Activated CD4-positive, alpha-beta T cell treated with anti-CD3 and anti-CD28 coated beads, Interleukin-2, Interleukin-4, amounts not matched to agents 100 ng/mL and 50 ng/mL, durations not matched to agents 16 hours and 8 hours (primary cell): ENCODE data around the gene NUDT14.

ENCODE experiments used
- DNase-seq: peaks from one replicate; pipeline ENCODE4 v3.0.0-alpha.2; 2020; ENCODE audit warnings: low spot score

NUDT14 gene

DNA sequence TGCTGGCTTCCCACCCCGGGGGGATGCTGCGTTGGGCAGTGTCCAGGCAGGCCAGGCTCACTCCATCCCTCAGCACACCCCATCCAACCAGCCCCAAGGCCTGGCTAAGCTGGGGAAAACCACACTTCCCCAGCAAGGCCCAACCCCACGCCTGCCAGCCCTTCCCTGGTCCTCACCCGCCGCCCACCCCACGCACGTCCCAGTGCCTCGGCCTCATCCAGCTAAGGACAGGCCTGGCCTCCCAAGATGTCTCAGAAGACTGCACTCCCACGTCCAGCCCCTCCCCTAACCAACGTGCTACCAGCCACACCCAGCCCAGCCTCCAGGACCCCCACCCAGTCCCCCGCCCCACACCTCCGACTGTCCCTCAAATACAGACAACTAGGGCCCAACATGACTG, 22.3 kb downstream of the NUDT14 start:
- DNase-seq = no peak

DNA sequence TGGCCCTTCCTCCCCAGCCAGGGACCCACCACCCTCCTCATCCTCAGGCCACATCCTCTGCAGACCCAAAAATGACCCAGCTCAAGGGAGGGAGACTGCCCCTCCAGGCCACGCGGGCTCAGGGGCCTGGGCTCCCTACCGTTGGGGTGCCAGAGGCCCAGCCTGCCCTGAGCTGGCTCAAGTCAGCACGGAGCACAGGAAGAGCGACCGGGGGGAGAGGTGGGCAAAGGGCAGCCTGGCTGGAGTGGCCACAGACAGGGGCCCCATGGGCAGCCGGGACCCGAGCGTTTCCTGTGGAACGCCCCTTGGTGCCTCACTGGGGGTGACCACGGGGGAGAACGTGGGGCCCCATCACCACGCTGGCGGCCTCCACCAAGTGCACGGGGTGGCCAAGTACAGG, 23.2 kb downstream of the NUDT14 start:
- no peak for DNase-seq

DNA sequence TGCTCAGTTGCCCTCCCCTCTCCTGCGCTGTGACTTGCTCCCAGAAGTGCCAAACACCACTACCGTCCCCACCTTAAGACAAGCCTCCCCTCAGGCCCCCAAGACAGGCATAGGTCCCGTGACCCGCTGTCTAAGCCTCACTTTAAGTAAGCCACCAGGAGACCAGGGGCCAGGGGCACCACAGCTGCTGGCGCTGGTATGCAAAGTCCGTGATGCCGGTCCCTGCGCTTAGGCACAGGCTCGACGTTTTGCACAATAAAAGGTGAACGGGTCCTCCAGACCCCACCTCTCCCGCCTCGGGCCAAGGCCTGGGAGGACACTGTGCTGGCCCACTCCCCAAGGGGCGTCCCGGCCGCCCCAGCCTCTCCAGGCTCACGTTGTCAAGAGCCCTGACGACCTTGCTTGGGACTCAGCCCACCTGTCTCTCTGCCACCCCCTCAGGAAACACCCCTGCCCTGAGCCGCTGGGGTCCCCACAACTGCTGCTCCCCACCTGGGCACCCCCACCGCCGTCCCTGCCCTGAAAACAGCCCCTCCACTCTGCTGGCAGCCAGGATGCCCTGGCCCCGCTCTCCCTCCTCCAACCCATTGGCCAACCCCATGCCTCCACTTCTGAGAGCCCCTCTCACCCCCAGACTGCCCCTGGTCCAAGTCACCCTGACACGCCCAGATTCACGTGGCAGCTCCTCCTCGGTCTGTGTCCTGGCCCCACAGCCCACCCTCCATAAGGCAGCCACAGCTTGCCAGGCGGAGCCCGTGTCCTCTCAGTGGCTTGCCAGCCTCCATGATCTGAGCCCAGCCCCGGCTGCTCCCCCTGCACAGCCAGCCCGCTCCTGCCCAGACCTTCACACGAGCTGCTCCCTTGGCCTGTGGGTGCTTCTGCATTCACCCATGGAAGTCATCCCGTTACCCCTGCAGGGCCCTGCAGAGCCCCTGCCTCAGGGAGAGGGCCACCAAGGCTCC, 24.4 kb downstream of the NUDT14 start:
- no peak for DNase-seq

DNA sequence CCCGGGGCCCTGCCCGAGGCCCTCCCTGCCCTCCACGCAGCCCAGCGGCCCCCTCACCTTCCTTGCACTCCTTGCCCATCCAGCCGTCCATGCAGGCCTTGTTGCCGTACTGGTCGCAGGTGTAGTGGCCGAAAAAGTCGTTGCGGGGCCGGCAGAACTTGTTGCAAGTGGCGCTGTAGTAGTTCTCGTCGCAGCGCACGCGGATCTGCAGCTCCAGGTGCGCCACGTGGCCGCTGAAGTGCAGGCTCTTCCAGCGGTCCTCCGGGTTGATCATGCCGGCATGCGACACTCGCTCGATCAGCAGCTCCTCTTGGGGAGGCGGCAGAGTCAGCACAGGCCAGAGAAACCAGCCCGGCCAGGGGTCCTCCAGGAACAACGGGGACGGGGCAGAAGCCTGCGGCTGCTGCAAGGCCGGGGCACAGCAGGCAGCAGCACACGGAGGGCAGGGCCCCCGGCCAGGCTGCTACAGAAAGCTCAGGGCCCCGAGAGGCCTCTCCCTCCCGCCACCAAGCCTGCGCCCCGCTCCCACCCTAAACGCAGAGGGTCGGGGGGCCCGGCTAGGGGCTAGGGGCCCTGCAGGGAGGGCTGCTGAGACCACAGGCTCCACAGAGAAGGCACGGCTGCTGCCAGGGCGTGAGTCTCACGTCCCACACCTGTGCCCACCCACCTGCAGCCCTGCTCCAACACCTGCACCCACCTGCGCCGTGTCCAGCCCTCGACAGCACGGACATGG, 25.3 kb downstream of the NUDT14 start:
- DNase-seq = no peak

DNA sequence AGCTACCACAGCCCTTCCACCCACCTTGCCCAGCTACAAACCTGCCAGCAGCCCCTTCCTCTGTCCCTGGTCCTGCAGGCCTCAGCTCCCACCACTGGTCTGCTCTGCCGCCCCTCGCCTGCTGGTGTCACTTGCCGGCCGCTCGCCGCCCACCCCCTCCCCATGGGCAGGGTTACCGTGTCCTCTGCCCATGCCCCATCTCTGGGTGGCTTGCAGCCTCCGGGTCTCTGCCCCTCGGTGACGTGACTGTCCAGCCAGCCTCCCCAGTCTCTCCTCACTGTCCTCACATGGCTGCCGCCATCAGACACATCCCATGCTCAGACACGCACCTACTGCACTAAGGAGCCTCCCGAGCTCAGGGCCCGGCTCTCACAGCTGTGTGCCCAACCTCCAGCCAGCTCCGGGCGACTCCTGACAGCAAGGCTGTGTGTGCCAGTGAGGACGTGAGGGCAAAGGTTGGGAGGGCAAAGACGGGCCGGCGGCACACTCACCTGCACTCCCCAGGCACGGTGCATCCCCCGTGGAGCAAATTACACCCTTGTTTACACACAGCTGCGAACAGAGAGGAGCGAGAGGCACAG, 26.0 kb downstream of the NUDT14 start:
- no peak for DNase-seq

DNA sequence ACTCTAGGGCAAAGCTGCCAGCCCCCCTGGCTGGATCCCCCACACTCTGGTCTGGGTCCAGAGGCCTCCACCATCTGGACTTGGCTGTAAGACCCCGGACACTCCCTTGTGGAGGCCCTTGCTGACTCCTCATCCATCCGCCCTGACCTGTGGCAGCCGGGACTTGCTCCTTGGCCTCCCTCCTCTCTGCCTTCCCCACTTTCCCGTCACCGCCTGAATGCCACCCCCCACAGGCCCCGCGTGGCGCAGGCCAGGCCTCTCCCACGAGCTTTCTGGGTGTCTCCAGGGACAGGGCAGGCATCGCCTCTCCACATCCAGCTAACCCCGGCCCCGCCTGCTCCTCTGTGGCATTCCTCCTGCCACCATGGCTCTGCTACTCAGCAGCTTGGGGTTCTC, 26.6 kb downstream of the NUDT14 start:
- DNase-seq = no peak

DNA sequence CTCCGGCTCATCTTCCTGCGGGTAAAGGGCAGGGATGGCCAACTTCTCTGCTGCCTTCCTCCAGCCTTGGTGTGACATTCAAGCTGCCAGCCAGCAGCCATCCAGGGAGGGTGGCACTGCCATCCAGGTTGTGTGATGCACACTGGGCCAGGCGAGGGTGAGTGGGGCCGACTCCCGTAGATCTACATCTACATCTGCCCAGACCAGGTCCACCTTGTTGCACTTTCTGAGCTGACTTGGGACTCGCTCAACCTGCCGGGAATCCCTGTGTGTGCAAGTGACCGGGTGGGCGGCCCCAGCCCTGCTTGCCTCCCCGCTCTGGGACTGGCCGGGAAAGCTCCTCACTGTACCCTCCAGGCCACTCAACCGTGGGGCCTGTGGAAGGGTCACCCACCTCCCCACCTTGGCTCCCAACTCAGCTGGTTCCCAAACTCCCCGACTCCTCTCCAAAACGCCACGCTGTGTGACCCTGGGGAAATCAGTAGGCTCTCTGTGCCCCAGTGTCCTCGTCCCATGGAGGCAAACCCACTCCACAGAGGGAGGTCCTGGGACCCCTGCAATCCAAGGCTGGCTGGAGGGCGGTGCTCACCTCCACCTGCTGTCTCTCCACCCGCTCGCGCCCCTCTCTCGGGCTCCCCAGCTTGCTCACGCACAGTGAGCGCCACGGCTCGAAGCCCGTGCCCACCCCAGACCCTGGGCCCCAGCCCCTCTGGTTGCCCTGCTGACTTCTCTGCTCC, 27.2 kb downstream of the NUDT14 start:
- DNase-seq = no peak

DNA sequence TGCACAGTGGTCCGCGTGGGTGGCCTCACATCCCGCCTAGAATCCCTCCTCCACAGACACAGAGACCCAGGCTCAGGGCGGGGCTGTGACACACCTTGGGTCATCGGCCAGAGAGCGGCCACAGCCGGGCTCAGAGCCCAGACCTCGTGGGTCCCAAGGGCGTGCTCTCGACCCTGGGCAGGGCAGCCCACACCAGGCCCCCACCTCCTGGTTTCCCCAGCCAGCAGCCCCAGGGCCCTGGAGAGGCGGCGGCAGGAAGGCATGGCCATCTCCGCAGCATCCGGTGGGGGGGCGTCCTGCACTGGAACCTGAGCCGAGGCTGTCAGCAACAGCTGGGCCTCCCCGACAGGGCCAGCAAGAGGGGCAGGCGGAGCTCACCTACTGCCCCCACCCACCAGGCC, 27.8 kb downstream of the NUDT14 start:
- no peak for DNase-seq

DNA sequence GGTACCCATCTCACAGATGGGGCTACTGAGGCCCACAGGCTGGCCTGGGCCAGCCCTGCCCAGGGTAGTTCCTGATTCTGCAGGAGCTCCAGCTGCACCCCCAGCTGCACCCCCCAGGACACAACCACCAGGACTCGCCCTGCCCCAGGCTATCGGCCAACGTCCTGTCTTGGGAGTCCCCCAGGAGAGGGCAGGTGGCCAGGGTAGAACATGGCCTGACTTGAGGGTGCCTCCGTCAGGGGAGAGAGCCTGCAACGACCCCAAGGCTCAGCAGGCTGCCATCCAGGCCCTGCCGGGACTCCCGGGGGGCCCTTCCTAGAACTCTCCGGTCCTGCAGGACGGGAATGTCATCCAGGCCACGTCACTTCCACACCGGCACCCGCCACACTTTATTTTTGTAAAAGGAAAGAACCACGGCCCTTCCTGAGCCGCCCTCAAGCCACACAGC, 28.3 kb downstream of the NUDT14 start:
- DNase-seq = no peak

DNA sequence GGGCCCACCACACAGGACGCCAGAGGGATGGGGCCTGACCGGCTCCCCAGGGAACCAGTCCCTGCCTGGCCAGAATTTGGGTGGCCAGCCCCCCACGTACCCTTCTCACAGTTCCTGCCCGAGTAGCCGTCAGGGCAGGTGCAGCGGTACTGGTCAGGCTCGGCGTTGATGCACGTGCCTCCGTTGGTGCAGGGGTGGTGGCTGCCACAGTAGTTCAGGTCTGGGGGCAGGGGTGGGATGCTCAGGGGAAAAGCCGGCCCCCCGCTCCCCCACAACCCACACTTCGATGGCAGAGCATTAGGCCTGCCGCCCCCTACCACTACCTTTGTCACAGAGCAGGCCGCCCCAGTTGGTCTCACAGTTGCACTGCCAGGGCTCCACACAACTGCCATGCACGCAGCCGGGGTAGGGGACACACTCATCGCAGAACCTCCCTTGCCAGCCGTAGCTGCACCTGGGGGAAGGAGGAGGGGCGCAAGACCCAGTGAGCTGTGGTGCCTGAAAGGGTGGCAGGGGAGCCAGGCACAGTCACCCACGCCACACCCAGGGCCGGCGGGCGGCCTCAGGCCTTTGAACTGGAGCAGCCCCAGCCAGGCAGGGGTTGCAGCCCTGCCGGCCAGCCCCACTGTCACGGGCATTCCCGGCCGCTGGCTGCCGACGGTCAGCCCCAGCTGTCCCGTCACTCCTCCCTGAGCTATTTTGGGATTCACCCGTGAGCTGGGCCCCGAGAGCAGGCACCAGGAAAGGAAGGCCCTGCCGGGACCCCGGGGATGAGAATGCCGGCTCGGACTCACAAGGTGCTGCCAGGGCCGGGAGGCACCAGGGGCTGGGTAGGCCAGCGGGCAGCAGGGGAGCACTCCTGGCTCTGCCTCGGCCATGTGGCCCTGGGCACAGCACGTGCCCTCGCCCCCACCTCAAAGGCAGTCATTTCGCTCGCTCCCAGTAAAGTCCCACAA, 29.0 kb downstream of the NUDT14 start:
- no peak for DNase-seq

DNA sequence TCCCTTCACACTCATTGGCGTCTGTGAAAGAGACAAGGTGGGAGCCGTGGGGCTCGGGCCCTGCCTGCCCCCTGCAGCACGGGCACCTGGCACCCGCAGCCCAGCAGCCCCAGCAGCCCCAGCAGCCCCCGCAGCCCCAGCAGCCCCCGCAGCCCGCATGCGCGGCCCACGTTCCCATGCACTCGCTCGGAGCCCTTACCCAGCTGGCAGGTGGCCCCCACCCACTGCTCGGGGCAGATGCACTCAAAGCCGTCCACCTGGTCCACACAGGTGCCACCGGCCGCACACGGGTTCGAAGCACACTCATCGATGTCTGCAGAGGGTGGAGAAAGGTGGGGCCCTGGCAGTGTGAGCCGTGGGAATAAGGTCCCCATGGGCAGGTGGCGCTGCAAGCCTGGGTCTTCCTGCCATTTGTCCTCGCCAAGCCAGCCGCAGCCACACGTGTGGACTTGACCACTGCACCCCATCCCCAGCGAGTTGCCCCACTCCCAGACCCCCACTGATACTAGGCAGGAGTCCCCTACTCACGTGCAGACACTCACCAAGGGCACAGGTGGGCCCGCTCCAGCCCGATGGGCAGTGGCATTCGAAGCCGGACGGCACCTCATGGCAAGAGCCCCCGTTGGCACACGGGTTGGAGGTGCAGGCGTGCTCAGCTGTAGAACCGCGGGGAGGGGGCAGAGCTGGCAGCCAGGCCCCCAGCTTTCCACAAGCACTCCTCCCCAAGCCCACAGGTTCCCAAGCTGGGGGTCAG, 29.9 kb downstream of the NUDT14 start:
- no peak for DNase-seq

DNA sequence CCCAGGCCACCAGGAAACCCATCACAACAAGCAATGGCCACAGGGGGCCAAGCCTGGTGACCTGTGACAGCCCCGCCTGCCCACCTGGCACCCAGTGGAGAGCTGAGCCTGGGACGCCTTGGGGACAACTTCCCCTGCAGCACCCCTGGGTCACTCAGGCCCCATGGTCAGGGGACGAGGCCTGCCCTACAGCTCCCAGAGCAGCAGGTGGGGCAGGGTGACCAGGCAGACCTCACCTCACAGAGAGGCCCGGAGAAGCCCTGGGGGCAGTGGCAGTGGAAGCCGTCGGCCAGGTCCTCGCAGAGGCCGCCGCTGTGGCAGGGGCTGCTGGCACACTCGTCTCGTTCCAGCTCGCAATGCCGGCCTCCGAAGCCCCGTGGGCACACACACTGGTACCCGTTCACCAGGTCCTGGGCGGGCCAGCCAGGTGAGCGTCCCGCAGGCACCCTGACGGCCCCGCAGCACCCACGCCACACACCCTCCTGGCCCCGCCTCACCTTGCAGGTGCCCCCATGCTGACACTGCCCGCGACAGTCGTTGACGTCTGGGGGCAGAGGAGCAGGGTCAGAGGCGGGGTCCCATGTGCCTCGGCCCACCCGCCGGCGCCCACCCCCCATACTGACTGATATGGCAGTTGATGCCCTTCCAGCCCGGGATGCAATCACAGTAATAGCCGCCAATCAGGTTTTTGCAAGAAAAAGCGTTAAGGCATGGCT, 30.6 kb downstream of the NUDT14 start:
- no peak for DNase-seq

DNA sequence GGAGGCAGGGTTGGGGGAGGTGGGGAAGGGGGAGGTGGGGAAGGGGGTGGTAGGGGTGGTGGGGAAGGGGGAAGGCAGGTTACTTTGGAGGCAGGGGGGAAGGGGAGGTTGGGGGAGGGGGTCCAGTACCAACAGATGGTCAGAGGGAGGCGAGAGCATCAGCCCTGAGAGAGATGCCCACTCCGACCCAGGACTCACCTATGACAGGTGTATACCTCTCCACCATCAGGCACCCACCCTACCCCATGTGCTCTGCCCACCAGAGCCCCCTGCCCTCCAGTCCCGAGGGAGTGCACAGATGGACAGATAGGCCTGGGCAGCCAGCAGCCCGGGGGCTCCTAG, 31.1 kb downstream of the NUDT14 start:
- DNase-seq = no peak

DNA sequence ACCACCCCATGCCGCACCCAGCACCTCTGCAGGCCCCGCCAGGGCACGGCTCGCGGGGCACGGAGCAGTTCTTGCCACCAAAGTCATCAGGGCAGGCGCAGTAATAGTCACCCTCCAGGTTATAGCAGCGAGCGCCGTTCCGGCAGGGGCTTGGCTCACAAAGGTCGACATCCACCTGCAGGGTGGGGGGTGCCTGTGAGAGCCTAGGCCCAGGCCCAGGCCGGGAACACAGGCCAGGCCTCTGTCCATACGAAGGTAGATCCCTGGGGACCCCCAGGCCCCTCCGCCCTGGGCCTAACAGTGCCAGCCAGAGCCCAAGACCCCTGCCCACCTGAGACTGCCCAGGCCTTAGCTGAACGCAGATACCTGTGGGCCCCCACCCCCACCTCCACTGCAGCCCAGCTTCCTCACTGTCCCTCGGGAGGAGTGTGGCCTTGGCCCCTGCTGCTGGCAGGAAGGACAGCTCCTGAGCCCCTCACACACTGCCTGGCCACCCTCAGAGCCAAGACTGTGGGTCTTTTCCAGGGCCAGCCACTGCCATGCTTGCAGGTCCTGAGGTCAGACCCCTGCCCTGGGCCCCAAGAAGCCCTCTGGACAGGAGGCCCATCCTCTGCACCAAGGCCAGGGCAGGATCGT, 31.8 kb downstream of the NUDT14 start:
- no peak for DNase-seq

DNA sequence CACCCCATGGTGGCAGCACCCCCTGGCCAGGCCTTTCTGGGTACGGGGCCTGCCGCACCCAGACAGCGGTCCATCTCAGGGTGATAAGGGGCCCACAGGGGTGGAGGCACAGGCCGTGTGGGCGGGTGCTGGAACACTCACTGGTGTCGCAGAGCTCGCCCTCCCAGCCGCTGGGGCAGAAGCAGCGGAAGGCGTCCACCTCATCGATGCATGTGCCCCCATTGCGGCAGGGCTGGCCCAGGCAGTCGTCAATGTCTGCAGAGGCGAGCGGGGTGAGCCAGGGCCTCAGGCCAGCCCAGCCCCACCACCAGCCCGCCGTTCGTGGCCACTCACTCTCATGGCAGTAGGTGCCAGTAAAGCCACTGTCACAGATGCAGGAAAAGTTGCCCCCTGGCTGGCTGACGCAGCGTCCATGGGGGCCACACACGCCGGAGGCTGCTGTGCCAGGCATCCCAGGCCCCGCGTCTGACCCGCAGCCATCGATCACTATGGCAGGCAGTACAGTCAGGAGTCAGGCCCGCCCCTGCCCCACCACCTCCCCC, 32.4 kb downstream of the NUDT14 start:
- DNase-seq = no peak

DNA sequence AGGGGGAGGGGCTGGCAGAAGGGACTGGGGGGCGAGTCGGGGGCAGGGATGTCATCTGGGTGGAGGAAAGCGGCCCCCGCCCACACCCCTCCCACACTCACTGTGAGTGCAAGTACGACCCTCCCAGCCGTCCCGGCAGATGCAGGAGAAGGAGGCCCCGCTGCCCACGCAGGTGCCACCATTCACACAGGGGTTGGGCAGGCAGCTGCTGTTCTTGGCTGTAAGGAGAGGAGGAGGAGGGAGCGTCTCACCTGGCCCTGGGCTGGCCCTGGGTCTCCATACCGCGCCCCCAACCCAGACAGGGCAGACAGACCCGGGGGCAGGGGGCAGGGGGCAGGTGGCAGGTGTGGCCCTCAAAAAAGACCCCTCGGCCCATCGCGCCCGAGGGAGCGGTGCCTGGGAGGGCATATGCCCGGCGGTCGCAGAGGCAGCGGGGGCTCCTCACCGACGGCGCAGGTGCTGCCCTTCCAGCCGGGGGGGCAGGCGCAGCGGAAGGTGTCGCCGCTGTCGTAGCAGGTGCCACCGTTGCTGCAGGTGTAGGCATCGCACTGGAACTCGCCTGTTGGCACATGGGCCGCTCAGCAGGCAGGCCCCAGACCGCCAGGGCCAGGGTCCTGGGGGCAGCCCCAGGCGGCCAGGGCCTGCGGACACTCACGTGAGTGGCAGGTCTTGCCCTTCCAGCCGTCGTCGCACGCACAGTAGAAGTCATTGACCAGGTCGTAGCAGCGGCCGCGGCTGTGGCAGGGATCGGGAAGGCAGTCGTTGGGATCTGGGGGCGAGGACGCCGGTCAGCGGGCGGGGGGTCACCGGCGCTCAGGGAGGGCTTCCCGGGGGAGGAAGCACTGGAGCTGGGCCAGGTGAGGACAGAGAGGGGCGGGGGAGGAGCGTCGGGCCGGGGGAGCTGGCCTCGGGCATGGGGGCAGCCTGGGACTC, 33.2 kb downstream of the NUDT14 start:
- DNase-seq = no peak

DNA sequence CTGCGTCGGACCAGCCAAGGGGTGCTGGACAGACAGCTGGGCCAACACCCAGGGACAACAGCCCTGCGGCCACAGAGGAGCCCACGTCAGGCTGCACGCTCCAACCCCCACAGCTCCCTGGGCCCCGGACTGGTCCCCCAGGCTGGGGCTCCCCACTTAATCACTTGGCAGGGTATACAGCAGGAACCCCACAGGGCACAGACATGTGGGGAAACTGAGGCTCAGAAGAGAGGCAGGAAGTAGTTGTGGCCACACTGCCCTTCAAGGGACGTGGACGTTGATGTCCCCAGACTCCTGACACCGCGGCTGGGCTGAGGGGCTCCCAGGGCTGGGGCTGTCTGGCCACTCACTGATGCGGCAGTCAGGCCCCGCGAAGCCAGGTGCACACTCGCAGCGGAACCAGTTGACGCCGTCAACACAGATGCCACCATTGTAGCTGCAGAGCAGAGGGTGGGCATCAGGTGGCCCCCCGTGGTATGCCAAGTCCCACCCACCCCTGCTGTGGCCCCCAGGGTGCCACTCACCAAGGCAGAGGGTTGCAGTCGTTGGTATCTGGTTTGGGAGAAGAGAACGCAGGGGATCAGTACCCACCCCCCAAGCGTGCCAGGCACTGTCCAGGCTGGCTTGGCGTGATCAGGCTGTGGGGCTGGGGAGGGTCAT, 34.0 kb downstream of the NUDT14 start:
- no peak for DNase-seq
